HG03025 (cell line): ENCODE data around the gene SYT1.

Source experiments
- ATAC-seq: cut with Tn5 transposase; IDR thresholded peaks from one replicate; pipeline ENCODE4 v1.9.1; 2021; ENCODE audit warnings: mild to moderate bottlenecking, moderate library complexity; ENCODE audit not compliant: unreplicated experiment, low FRiP score

SYT1 gene

GRCh38 chr12:79124385-79124784 is 259.8 kb downstream of the SYT1 start:
- no peak for ATAC-seq

GRCh38 chr12:79125358-79125757 is 260.8 kb downstream of the SYT1 start:
- no peak for ATAC-seq

- ATAC-seq = peak; percentile 96
Observed at GRCh38 chr12:79127271-79127751, 262.7 kb downstream of the SYT1 start.

GRCh38 chr12:79128956-79129355 is 264.4 kb downstream of the SYT1 start:
- no peak for ATAC-seq

DNA sequence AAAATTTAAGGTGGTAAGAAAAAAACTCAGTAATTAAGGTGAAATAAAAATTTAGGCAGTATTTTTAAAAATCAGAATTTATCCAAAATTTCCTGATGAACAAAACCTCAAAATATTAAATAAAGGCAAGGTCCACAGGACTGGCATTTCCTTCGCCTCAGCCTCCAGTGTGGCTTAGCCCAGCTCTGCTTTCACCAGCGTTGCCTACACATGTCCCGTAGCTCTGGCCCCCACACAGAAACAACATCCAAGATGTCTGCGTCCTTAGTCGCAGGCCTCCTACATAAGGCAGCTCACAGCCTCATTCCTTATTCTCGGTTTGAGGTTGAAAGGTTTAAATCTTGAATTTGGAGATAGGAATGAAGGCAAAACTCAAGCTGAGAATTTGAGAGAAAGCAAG is 274.3 kb downstream of the SYT1 start:
- no peak for ATAC-seq

- no peak for ATAC-seq
Observed at GRCh38 chr12:79140711-79141110, 276.1 kb downstream of the SYT1 start.

DNA sequence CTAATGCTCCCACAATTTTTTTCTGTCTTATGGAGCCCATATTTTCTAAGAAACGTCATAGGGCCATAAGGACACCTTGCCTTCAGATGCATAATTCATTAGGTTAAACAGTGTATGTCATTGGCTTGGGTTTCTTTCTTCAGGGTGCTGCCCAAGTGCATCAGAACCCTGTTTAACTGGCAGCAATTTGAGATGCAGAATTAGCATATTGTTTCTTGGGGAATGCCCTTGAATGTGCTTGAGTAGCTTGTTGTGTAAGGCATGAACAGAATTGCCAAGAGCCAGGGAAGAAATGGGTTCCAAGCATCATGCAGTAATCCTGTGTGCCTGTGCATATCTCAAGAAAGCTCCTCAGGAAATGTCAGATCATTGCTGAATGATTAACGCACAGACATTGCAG is 277.2 kb downstream of the SYT1 start:
- no peak for ATAC-seq

DNA sequence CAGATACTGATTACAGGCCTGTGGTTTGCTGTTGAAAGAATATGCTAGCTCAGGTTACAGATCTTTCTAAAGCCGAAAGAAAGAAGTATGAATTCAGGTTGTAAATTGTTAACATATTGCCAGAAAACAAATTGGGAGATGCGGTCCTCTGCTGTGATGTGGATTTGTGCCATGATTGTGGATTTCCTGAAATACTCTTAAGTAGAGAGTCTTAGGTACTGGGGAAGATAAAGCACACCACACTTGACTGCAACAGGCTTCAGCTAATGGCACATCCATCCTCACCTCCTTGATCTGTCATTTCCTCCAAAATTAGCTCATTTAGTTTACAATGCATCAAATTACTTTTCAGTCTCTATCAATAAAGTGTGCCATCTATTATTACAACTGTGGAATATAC is 279.2 kb downstream of the SYT1 start:
- ATAC-seq = no peak

DNA sequence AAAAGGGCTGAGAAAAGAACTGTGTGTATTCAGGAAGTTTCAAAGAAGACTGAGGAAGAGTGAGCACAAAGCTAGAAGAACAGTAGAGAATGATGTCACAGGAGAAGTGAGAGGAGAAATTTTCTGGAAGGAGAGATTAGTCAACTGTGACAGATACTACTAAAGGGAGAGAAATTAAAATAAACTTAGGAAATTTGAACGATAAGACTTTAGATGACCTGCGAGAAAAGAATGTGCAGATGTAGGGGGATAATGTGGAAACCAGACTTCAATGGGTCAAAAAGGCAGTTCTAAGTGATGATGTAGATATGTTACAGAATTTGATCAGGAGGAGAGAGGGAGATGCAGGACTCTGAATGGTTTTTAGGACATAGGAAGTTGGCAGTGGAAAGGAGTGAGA is 287.4 kb downstream of the SYT1 start:
- no peak for ATAC-seq

DNA sequence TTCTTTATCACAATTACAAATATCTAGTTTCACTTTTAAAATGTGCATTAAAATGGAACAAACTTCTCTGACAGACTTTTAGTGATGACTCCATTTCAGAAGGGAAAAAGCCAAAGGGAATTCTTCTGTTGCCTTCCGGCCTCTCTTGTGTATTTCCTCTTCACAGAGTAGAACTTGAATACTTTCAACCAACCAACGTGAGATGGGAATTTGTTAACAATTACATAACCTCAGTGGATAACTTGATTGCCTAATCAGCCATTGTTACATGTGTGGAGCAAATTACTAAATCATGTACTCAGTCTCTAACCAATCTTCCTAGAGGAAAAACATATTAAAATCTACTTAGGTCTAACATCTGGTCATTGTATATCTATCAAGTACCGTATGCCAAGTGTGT is 291.1 kb downstream of the SYT1 start:
- no peak for ATAC-seq

- ATAC-seq = no peak
Observed at GRCh38 chr12:79156846-79157463, 292.4 kb downstream of the SYT1 start.

- no peak for ATAC-seq
Observed at GRCh38 chr12:79161249-79161934, 296.8 kb downstream of the SYT1 start.

- ATAC-seq = no peak
Observed at GRCh38 chr12:79162147-79162772, 297.7 kb downstream of the SYT1 start.

GRCh38 chr12:79162948-79163347 is 298.4 kb downstream of the SYT1 start:
- no peak for ATAC-seq

DNA sequence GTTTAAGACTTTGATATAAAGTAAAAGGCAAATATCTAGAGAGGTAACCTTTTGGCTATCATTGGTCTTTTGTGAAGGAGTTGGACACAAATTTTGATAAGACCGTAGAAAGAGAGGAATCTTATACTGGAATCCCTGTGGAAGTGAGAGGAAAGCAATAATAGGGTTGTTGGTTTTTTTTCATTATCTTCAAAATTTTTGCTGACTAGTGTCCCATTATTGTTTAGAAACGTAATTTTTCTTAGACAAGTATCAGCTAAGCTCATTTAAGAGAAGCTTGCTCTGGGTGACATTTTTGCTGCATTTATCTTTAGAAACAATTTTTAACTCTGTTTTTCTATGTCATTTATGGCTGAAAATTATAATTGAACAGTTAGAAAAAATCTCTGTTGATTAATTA is 300.3 kb downstream of the SYT1 start:
- no peak for ATAC-seq

DNA sequence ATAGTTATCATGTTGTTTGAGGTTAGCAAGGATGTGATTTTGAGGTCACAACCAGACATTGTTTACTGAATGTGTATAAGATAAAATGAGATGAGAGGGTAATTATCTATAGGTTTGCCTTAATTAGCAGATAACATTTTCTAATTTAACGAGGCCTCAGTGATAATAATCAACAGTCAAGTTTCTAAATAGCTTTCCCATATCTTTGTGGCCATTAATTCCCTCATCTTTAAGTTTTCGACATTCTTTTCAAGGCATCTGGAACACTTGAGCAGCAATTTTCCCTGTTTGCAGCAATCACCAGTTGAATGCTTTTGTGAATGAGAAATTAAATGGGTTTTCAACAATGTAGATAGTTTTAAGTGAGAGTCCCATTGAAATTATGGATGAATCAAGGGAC is 304.1 kb downstream of the SYT1 start:
- no peak for ATAC-seq

- no peak for ATAC-seq
Observed at GRCh38 chr12:79174626-79175025, 310.1 kb downstream of the SYT1 start.

- ATAC-seq = no peak
Observed at GRCh38 chr12:79183003-79183402, 318.4 kb downstream of the SYT1 start.

DNA sequence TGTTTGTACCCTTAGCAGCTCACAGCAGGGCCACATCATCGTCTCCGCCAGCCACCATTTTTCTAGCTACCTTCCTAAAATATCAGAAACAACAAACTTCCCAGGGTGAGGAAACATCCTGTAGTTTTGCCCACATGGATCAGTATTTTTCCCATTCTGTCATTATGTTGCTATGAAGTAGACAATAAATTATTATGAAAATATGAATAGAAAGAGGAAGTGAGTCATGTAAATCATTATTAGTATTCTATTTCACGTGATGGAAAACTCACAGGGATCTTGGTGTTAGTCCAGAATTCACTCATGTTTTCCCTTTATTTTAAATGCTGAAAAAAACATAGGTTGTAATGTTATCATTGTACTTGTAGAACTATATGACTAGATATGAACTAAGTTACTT is 319.4 kb downstream of the SYT1 start:
- no peak for ATAC-seq

DNA sequence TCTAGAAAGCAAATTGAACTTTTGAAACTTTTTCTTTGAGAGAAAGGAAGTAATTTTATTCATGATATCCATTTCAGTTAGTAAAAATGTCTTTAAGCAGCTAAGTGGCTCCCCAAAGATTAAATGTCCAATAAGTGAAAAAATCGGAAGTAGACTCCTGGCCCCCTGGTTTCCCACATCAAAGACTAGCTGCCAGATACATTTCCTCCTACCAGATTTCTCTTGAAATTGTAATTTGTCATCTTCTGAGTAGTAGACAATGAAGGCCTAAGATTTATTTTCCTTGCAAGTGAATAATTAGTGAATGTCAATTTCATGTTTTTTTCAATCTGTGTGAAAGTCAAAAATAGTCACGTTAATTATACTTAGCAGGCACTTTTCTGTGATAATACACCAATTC is 321.9 kb downstream of the SYT1 start:
- ATAC-seq = no peak

DNA sequence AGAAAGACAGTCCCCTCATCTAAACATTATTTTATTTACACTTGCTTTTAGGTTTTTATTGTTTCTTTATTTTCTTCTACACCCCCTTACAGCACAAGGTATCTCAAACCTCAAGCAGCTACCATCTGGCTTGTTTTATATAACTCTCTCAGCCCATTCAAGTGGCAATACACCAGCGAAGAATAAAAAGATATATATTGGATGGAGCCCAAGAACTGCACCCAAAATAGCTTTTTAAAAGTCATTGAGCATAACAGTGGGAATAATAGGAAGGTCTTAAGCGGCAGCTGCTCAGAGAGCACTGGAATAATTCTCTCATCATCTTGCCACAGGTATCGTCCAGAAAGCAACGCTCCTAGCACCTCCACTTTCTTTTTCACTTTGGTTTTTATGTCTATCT is 322.5 kb downstream of the SYT1 start:
- ATAC-seq = no peak

GRCh38 chr12:79191391-79191790 is 326.8 kb downstream of the SYT1 start:
- ATAC-seq = no peak
